K562 (cell line): ENCODE results near the gene SMG7. TPM values are rescaled to one million over a fixed set of nuclear protein-coding genes. Genes with fewer than 3 reads are reported as not detected.
A peak's percentile ranks its signal among the peaks of the same experiment; 100 is the strongest.

Experiments
- AFF4 ChIP-seq: sonication (generic); formaldehyde crosslinking; IDR thresholded peaks from 2 replicates; pipeline ENCODE4 v1.8.0; 2023; ENCODE audit warnings: mild to moderate bottlenecking, missing genetic modification reagents
- CCNT2 ChIP-seq: IDR thresholded peaks from 2 replicates; pipeline ENCODE4 v1.6.1; 2011; ENCODE audit warnings: borderline replicate concordance, low read depth, mild to moderate bottlenecking, moderate library complexity, mixed read lengths, low read length; ENCODE audit not compliant: insufficient read length; ENCODE audit errors: extremely low read depth
- CHD2 ChIP-seq: IDR thresholded peaks from 2 replicates; pipeline ENCODE4 v1.6.1; 2011; ENCODE audit warnings: low read depth, low read length
- ELK3 ChIP-seq: fragments of 450-650 bp; formaldehyde crosslinking; IDR thresholded peaks from 2 replicates; pipeline ENCODE4 v1.4.0; 2020; ENCODE audit warnings: mild to moderate bottlenecking
- ESRRA ChIP-seq: fragments of 450-650 bp; IDR thresholded peaks from 2 replicates; pipeline ENCODE4 v1.6.1; 2014; ENCODE audit warnings: low read depth, mild to moderate bottlenecking, moderate library complexity, borderline replicate concordance
- POLR3G ChIP-seq: IDR thresholded peaks from 2 replicates; pipeline ENCODE4 v1.6.1; 2011; ENCODE audit not compliant: insufficient read length, insufficient replicate concordance; ENCODE audit errors: extremely low read depth
- RBM34 ChIP-seq: fragments of 200-400 bp; formaldehyde crosslinking; IDR thresholded peaks from 2 replicates; pipeline ENCODE4 v1.6.1; 2018; ENCODE audit warnings: low read length, borderline replicate concordance; ENCODE audit not compliant: insufficient read depth
- U2AF2 ChIP-seq: fragments of 200-400 bp; formaldehyde crosslinking; optimal IDR thresholded peaks from 2 replicates; pipeline ENCODE3; 2017; ENCODE audit warnings: low read depth, mild to moderate bottlenecking, low read length
- ZBTB49 ChIP-seq: sonication (generic); formaldehyde crosslinking; IDR thresholded peaks from 2 replicates; pipeline ENCODE4 v1.8.0; 2022; ENCODE audit warnings: missing genetic modification reagents, mild to moderate bottlenecking, borderline replicate concordance
- ZC3H4 ChIP-seq: sonication (generic); formaldehyde crosslinking; IDR thresholded peaks from 2 replicates; pipeline ENCODE4 v1.9.0; 2021; ENCODE audit warnings: missing genetic modification reagents, borderline replicate concordance
- ZNF586 ChIP-seq: fragments of 450-650 bp; formaldehyde crosslinking; conservative IDR thresholded peaks from 2 replicates; pipeline ENCODE4 v1.4.0; 2020; ENCODE audit warnings: mild to moderate bottlenecking, moderate library complexity
- ZNF639 ChIP-seq, 2 experiments: fragments of 200-800 bp in 1 of 2; sonication (Bioruptor generic) in 1 of 2; sonication (generic) in 1 of 2; formaldehyde crosslinking in 1 of 2; IDR thresholded peaks in 1 of 2; conservative IDR thresholded peaks in 1 of 2; 2 replicates each; pipeline versions ENCODE4 v1.5.0 to v1.6.1; 2016 to 2020; ENCODE audit warnings: missing compliant biosample characterization in 1 of 2, missing genetic modification characterization in 1 of 2, missing genetic modification reagents in 1 of 2
- polyA plus RNA-seq, 8 experiments: library from polyadenylated mRNA; depleted of rRNA in 4 of 8; stranded (reverse) in 5 of 8; unstranded in 3 of 8; fragments of >200 nt; fragmentation: Nextera tagmentation in 2 of 8; fragmentation: Illumina TruSeq in 1 of 8; extraction: Ambion mirVana in 2 of 8; extraction: Trizol in 1 of 8; gene quantifications; 2 replicates each; pipeline versions ENCODE4 v1.2.1 to v1.2.3, GENCODE V29; 2011 to 2014; ENCODE audit warnings: inconsistent platforms in 1 of 8, missing spikeins in 1 of 8
- total RNA-seq, 7 experiments: library from RNA; depleted of rRNA in 6 of 7; stranded (reverse); fragments of >200 nt in 6 of 7; fragmentation: Illumina TruSeq in 2 of 7; extraction: Trizol in 2 of 7; gene quantifications; 2 replicates each; pipeline versions ENCODE4 v1.2.1 to v1.2.3, GENCODE V29; 2011 to 2021; ENCODE audit warnings: low replicate concordance in 1 of 7
- TF ChIP-seq, protein P1 (sequence below): IDR thresholded peaks from 3 replicates; pipeline ENCODE4 v1.6.1; 2011; ENCODE audit warnings: borderline replicate concordance, mild to moderate bottlenecking, moderate library complexity; ENCODE audit not compliant: insufficient read length; ENCODE audit errors: extremely low read depth

Gene SMG7
- total and polyA plus RNA-seq, 9 of the 15 experiments (the other 6 are each of a cell fraction or from before 2014, with no cell fraction given) = 12.4 to 74.6 (median 29.0) TPM

DNA sequence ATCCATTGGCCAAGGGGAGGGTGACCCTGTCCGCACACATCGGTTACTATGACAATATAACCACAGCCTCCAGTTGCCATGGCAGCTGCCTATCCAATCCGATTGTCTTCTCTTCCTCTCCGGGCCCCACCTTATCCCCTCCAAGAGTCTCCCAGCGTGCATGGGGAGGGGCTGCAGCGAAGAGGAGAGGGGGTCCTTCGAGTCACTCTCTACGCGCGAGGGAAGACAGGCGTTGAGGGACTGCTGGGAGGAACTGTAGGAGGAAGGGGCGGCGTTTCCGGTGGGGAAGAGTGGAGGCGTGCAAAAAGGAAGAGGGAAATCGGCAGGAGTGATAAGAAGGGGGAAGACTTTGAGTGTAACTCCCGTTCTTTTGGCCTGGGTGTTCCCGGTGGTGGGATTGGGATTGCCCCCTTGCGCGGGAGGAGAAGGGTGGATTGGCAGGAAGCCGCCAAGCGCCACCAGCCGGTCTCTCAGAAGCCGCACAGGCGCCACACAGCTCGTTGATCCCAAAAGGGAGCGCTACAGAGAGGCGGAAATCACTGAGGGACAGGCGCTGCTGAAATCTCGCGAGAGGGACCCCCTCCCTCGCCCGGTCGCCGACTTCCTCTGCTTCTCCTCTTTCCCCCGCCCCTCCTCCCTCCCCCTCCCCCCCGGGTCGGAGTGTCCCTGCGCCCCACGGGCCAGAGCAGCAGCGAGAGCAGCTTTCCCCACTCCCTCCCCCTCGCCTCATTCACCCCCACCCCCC lies 384 bp upstream of the SMG7 start (continued):
- no peak; the same call in 1 of the 2 replicates for TF ChIP-seq ZC3H4
- peak; percentile 63 for TF ChIP-seq AFF4 (CRISPR knock-in tag)
- TF ChIP-seq ELK3 (CRISPR knock-in tag) = no peak
- no peak for TF ChIP-seq RBM34
- peak in 1 of 2 experiments; percentile 91; a peak in 2 of 4 replicates for TF ChIP-seq ZNF639 (CRISPR knock-in tag; conservative IDR thresholded peaks at IDR 0.05 in 1 of 2, IDR thresholded peaks at IDR 0.05 in 1 of 2)
- TF ChIP-seq ZBTB49 = no peak
- no peak for TF ChIP-seq CCNT2
- TF ChIP-seq, protein P1, sequence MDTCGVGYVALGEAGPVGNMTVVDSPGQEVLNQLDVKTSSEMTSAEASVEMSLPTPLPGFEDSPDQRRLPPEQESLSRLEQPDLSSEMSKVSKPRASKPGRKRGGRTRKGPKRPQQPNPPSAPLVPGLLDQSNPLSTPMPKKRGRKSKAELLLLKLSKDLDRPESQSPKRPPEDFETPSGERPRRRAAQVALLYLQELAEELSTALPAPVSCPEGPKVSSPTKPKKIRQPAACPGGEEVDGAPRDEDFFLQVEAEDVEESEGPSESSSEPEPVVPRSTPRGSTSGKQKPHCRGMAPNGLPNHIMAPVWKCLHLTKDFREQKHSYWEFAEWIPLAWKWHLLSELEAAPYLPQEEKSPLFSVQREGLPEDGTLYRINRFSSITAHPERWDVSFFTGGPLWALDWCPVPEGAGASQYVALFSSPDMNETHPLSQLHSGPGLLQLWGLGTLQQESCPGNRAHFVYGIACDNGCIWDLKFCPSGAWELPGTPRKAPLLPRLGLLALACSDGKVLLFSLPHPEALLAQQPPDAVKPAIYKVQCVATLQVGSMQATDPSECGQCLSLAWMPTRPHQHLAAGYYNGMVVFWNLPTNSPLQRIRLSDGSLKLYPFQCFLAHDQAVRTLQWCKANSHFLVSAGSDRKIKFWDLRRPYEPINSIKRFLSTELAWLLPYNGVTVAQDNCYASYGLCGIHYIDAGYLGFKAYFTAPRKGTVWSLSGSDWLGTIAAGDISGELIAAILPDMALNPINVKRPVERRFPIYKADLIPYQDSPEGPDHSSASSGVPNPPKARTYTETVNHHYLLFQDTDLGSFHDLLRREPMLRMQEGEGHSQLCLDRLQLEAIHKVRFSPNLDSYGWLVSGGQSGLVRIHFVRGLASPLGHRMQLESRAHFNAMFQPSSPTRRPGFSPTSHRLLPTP = no peak
- no peak for TF ChIP-seq POLR3G
- no peak for TF ChIP-seq ZNF586
- TF ChIP-seq CHD2 = peak; percentile 95
- no peak for TF ChIP-seq U2AF2
- TF ChIP-seq ESRRA = peak; percentile 84
